Effector memory CD4-positive, alpha-beta T cell (primary cell): ENCODE data around the gene CFHR4.
"Not testable (repeated sequence)": the region's sequence is repeated elsewhere in the genome, so short reads cannot be mapped to it uniquely, and the experiment has no call there.

Experiments
- DNase-seq, 3 donors: peaks; one replicate each; pipeline ENCODE4 v3.0.0-alpha.2; 2020
- H3K27ac ChIP-seq: 2 replicates; pipeline ENCODE4 v1.7.0; 2013; ENCODE audit warnings: mild to moderate bottlenecking, low read length, moderate library complexity; ENCODE audit not compliant: insufficient read depth, poor library complexity, severe bottlenecking
- H3K27me3 ChIP-seq: replicated peaks from 2 replicates; pipeline ENCODE4 v1.7.0; 2013; ENCODE audit warnings: mild to moderate bottlenecking, low read length; ENCODE audit not compliant: insufficient read depth, control insufficient read depth, poor library complexity, severe bottlenecking
- H3K36me3 ChIP-seq: 2 replicates; pipeline ENCODE4 v1.7.0; 2013; ENCODE audit warnings: mild to moderate bottlenecking, low read length, moderate library complexity; ENCODE audit not compliant: control insufficient read depth, insufficient read depth
- H3K4me1 ChIP-seq: 2 replicates; pipeline ENCODE4 v1.7.0; 2013; ENCODE audit warnings: low read length, mild to moderate bottlenecking; ENCODE audit not compliant: control insufficient read depth, insufficient read depth, poor library complexity, severe bottlenecking
- H3K4me3 ChIP-seq: 2 replicates; pipeline ENCODE4 v1.7.0; 2013; ENCODE audit warnings: low read length, low read depth, mild to moderate bottlenecking; ENCODE audit not compliant: insufficient read depth, poor library complexity, severe bottlenecking
- H3K9me3 ChIP-seq: 2 replicates; pipeline ENCODE4 v1.7.0; 2013; ENCODE audit warnings: mild to moderate bottlenecking, low read length, moderate library complexity; ENCODE audit not compliant: control insufficient read depth

CFHR4 gene

DNA sequence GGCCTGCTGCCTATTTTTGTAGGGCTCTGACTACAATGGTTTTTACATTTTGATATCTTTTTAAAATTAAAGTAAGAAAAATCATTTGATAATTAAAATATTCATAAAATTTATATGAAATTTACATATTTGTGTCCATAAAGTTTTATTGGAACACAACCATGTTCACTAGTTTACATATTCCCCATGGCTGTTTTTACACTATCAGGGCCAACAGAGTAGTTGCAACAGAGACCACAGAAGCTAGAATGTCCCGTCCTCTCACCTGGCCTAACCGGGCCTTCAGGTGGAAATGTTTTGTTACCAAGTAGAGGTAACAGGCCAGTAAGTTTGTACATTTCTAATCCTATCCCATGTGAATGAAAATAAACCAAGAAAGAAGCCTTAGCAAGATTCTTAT lies 45.0 kb downstream of the CFHR4 start:
- H3K4me1 ChIP-seq, H3K27me3 ChIP-seq, H3K27ac ChIP-seq, H3K9me3 ChIP-seq, DNase-seq, H3K4me3 ChIP-seq, H3K36me3 ChIP-seq: not testable (repeated sequence)

DNA sequence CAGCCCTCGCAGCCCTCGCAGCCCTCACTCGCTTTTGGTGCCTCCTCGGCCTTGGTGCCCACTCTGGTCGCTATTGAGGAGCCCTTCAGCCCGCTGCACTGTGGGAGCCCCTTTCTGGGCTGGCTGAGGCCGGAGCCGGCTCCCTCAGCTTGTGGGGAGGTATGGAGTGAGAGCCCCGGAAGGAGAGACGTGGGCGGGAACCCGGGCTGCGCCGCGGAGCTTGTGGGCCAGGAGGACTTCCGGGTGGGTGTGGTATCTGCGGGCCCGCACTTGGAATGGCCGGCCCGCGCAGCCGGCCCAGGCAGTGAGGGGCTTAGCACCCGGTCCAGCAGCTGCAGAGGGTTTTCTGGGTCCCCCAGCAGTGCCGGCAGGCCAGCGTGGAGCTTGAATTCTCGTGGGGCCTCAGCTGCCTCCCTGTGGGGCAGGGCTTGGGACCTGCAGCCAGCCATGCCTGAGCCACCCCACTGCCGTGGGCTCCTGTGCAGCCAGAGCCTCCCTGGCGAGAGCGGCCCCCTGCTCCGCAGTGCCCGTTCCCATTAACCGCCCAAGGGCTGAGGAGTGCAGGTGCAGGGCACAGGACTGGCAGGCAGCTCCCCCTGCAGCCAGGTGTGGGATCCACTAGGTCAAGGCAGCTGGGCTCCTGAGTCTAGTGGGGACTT lies 45.8 kb downstream of the CFHR4 start:
- DNase-seq = no peak
- H3K27ac ChIP-seq = no peak overlapping the region
- H3K27me3 ChIP-seq = no peaks in the 10 kb centered on the region
- no peaks in the 10 kb centered on the region for H3K9me3 ChIP-seq
- H3K4me3 ChIP-seq = no peak overlapping the region
- no peaks in the 10 kb centered on the region for H3K4me1 ChIP-seq
- H3K36me3 ChIP-seq = no peaks in the 10 kb centered on the region

DNA sequence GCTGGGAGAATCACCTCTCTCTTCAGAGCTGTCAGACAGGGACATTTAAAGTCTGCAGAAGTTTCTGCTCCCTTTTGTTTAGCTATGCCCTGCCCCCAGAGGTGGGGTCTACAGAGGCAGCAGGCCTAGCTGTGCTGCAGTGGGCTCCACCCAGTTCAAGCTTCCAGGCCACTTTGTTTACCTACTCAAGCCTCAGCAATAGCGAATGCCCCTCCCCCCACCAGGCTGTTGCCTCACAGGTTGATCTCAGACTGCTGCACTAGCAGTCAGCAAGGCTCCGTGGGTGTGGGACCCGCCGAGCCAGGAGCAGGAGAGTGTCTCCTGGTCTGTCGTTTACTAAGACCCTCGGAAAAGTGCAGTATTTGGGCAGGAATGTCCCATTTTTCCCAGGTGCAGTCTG lies 53.6 kb downstream of the CFHR4 start:
- not testable (repeated sequence) for H3K4me3 ChIP-seq, H3K4me1 ChIP-seq, H3K27ac ChIP-seq, DNase-seq, H3K9me3 ChIP-seq, H3K36me3 ChIP-seq, H3K27me3 ChIP-seq

DNA sequence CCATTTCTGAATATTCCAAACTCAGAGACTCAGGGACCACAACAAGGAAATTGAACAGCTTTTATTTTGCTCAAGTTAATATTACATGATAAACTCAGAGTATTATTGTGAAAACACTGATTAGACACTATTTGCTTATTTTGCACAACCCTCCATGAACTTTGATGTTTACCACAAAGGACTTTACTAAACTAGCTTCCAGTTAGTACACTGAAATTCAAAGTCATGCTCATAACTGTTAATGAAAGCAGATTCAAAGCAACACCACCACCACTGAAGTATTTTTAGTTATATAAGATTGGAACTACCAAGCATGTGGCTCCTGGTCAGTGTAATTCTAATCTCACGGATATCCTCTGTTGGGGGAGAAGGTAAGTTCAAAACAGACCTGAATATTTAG lies 55.7 kb downstream of the CFHR4 start, which contains the start of gene CFHR2:
CFHR2 (plus strand) TSS at position 171 of the 400 bp plus-strand sequence; CDS start at position 314, 143 bp downstream.
- not testable (repeated sequence) for H3K27ac ChIP-seq, DNase-seq, H3K4me1 ChIP-seq, H3K27me3 ChIP-seq, H3K9me3 ChIP-seq, H3K36me3 ChIP-seq, H3K4me3 ChIP-seq

DNA sequence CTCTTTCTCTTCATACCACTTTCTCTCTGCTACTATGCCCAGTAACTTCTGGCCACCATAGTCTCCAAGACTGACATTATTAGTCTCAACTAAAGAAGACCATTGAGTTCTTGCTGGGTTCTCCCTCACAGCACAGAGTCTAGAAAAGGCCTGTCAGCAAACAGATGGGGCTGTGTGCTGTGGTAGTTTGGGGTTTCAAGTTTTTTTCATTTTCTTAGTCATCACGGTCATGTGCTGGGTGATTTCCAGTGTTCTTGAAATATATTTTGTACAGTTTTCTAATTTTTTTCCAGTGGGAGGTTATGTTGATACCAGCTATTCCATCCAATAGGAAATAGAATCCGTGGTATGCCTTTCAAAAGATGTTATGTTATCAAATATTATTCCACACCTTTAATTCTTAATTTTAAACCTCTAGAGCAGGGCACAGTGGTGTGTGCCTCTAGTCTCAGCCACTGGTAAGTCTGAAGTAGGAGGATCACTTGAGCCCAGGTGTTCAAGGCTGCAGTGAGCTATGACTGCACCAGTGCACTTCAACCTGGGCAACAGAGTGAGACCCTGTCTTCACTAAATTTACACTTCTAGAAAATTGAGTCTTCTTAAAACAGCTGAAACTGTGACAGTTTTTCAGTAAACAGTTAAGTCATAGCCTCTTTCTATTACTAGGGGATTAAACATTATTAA lies 64.0 kb downstream of the CFHR4 start:
- Histone ChIP-seq H3K27me3 (no peaks in the 10 kb centered on the region), H3K4me3 (no peak overlapping the region), H3K4me1 (no peaks in the 10 kb centered on the region), H3K36me3 (no peaks in the 10 kb centered on the region), H3K9me3 (no peaks in the 10 kb centered on the region), H3K27ac (no peak overlapping the region)
- no peak for DNase-seq

DNA sequence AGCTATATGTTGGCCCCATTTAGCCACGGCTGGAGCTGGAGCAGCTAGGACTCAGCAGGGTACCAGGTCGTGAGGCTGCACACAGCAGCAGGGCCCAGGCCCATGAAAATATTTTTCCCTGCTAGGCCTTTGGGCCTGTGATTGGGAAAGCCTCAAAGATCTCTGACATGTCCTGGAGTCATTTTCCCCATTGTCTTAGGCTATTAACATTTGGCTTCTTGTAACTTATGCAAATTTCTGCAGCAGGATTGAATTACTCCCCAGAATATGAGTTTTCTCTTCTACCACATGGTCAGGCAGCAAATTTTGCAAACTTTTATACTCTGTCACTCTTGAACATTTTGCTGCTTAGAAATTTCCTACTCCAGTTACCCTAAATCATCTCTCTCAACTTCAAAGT lies 66.9 kb downstream of the CFHR4 start:
- Histone ChIP-seq H3K4me3 (no peak overlapping the region), H3K27ac (no peak overlapping the region), H3K36me3 (no peaks in the 10 kb centered on the region), H3K27me3 (no peaks in the 10 kb centered on the region), H3K9me3 (no peaks in the 10 kb centered on the region), H3K4me1 (no peaks in the 10 kb centered on the region)
- DNase-seq = no peak

DNA sequence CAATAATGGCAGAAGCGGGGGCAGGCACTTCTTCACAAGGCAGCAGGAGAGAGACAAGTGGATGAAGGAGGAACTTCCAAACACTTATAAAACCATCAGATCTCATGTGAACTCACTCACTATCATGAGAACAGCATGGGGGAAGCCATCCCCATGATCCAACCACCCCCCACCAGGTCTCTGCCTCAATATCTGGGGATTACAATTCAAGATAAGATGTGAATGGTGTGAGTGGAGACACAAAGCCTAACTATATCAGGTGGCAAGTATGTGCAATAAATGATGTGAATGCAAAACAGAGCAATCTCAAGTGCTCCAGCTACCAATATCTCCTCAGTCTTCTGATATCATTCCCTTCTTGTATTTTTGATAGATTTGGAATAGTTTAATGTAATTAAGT lies 68.1 kb downstream of the CFHR4 start:
- Histone ChIP-seq H3K27ac (no peak overlapping the region), H3K36me3 (no peaks in the 10 kb centered on the region)

DNA sequence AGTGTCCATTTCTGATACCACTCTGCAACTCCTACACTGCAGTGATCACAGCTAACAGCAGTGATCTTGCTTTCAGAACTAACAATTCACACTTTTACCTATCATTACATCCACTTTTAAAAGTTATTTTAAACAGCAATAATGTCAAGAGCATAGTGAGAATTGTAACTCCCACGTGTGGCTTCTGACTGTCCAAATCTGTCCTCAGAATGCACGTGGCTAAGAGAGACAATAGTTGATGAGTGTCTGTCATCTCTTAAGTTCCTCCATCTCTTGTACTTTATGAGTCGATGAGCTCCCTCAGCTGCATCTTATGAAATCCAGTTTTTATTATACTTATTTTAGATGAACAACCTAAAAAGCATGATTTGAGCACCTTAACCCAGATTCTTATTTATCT lies 73.0 kb downstream of the CFHR4 start:
- Histone ChIP-seq H3K4me3 (no peak overlapping the region), H3K9me3 (no peaks in the 10 kb centered on the region), H3K36me3 (no peaks in the 10 kb centered on the region), H3K4me1 (no peaks in the 10 kb centered on the region), H3K27me3 (no peaks in the 10 kb centered on the region), H3K27ac (no peak overlapping the region)
- DNase-seq = no peak

More for the DNA sequence above, 68.1 kb downstream of the CFHR4 start:
- Histone ChIP-seq H3K27me3 (no peaks in the 10 kb centered on the region), H3K9me3 (no peaks in the 10 kb centered on the region), H3K4me3 (no peak overlapping the region), H3K4me1 (no peaks in the 10 kb centered on the region)
- DNase-seq = no peak
